T-helper 1 cell treated with Interleukin-12 subunit alpha and Interleukin-12 subunit beta and Interleukin-4 antibody, amounts not matched to agents 30 μg/mL and 1 μg/mL, for 36 hours (primary cell): ENCODE results near the gene CADPS.

Experiments used
- H3K27ac Mint-ChIP-seq: one replicate; pipeline ENCODE4 v1.8.0; 2021; ENCODE audit warnings: mild to moderate bottlenecking, mixed read lengths
- H3K27me3 Mint-ChIP-seq: one replicate; pipeline ENCODE4 v1.8.0; 2021; ENCODE audit warnings: low read depth, mixed read lengths
- H3K36me3 Mint-ChIP-seq: one replicate; pipeline ENCODE4 v1.8.0; 2021; ENCODE audit warnings: low read depth, mixed read lengths
- H3K4me1 Mint-ChIP-seq: one replicate; pipeline ENCODE4 v1.8.0; 2021; ENCODE audit warnings: low read depth, mixed read lengths
- H3K4me3 Mint-ChIP-seq: one replicate; pipeline ENCODE4 v1.8.0; 2021; ENCODE audit warnings: mild to moderate bottlenecking, moderate library complexity, mixed read lengths
- H3K9me3 Mint-ChIP-seq: one replicate; pipeline ENCODE4 v1.8.0; 2021; ENCODE audit warnings: mixed read lengths

The CADPS gene

DNA sequence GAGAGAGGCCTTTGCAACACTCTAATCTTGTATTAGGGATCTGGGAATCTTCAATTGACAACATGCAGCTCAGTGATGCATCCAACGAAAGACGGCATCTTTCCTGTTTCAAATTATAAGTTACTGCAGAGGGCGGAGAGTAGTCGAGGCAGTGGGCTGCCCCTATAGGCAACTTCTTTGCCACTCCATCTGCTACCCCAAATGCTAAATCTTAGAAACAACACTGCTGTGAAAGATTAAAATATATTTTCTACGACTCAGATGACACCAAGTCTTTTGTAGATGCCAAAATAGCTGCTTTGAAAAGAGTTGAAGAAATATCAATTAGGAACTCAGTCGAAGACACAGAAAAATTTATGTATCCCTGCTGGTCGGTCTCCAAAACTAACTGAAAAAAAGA is 340.9 kb downstream of the CADPS start:
- Mint-ChIP-seq H3K4me3 (no peak overlapping the region), H3K27me3 (no peaks in the 10 kb centered on the region), H3K9me3 (no peaks in the 10 kb centered on the region), H3K36me3 (no peaks in the 10 kb centered on the region), H3K27ac (no peak overlapping the region), H3K4me1 (no peaks in the 10 kb centered on the region)

DNA sequence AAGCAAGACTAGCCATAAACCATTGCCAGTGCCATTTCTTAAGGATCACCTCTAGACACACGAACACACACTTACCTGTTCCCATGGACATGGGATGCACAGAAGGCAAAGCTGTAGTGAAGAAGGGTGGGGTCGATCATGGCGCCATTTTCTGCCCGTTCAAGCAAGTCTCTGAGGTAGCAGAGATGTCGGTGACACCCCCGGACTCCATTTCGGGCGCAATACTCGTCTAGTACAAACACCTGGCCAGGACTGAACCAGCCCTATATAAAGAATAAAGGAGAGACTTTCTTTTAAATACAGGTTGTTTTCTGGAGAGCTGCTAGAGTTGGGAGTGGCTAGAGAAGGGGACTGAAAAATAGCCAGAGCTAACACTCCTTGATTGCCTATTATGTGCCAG is 342.4 kb downstream of the CADPS start:
- Mint-ChIP-seq H3K27ac (no peak overlapping the region), H3K36me3 (no peaks in the 10 kb centered on the region)

DNA sequence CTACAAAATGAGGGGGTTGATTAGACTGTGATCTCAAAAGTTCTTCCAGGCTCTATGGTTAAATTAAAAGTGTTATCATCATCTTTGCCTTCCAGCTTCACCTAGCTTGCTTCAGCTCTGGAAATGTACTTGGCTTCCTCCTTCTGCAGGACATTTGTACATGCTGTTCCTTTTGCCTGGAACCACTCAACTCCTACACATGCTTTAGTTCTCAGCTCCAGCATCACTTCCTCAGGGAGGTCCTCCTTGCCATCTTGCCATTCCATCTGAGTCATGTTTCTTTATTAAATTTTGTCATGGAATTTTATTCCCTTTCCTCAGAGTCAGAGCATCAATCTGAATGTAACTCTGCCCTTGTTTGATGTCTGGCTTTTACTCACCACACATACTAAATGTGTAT is 343.2 kb downstream of the CADPS start:
- Mint-ChIP-seq H3K27ac (no peak overlapping the region), H3K27me3 (no peaks in the 10 kb centered on the region), H3K36me3 (no peaks in the 10 kb centered on the region), H3K9me3 (no peaks in the 10 kb centered on the region), H3K4me1 (no peaks in the 10 kb centered on the region), H3K4me3 (no peak overlapping the region)

More for the DNA sequence above, 342.4 kb downstream of the CADPS start:
- no peaks in the 10 kb centered on the region for H3K4me1 Mint-ChIP-seq
- H3K4me3 Mint-ChIP-seq: no peak overlapping the region
- H3K27me3 Mint-ChIP-seq: no peaks in the 10 kb centered on the region
- H3K9me3 Mint-ChIP-seq: no peaks in the 10 kb centered on the region

DNA sequence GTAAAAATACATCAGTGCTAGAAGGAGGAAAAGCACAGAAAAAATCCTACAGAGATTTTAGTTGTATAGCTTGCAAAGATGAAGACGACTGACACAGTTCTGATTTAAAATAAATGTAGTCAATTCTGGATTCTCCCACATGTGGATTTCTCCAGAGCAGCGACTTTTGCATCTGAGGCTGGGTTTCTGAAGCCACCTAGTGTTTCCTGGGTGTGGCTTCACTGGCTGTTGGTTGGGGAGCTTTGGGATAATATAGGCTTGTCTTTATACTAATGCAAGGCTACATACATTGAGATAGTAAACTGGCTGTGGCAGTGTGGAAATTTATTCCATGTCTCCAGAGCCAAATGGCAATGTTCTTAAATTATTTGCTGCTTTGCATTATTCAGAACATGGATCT is 343.7 kb downstream of the CADPS start:
- Mint-ChIP-seq H3K4me3 (no peak overlapping the region), H3K4me1 (no peaks in the 10 kb centered on the region), H3K27ac (no peak overlapping the region), H3K9me3 (no peaks in the 10 kb centered on the region), H3K36me3 (no peaks in the 10 kb centered on the region), H3K27me3 (no peaks in the 10 kb centered on the region)

DNA sequence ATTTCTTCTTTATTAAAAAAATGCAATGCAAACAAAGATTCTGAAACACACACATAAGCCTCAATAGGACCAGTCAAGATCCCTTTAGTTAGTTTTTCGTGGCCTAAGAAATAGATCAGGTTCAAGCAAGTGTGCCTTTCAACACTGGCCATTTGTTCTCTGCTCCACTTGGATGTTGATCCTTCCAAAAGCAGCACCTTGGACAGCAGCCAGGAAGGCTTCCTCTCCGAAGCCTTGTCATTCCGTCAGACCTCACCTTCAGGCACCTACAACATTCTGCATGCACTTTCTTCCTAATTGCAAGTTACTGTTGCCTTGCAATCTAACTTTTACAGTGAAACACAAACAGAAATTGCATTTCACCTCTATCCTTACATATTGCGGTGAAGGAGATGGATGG is 346.0 kb downstream of the CADPS start:
- Mint-ChIP-seq H3K27ac (no peak overlapping the region), H3K36me3 (no peaks in the 10 kb centered on the region), H3K4me1 (no peaks in the 10 kb centered on the region), H3K4me3 (no peak overlapping the region), H3K9me3 (no peaks in the 10 kb centered on the region), H3K27me3 (no peaks in the 10 kb centered on the region)

DNA sequence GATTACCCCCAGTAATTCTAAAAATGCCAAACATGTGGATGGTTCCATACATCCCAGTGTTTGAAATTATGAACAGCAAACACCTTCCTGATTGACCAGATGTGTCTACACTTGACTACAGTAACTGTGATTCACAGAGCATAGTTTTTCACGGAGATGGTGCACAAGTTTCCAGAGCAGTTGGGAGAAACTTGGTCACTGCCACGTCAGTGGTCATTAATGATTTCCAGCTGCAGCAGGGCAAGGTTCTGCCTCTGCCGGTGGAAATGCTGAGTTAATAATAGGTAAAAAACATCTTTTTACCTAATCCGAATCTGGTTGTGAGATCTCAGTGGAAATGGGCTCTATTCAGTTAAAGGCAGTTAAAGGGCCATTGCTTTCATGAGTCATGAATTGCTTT is 347.7 kb downstream of the CADPS start:
- no peaks in the 10 kb centered on the region for H3K4me1 Mint-ChIP-seq
- no peaks in the 10 kb centered on the region for H3K36me3 Mint-ChIP-seq
- H3K9me3 Mint-ChIP-seq: no peaks in the 10 kb centered on the region
- H3K27ac Mint-ChIP-seq: no peak overlapping the region
- H3K4me3 Mint-ChIP-seq: no peak overlapping the region
- H3K27me3 Mint-ChIP-seq: no peaks in the 10 kb centered on the region

DNA sequence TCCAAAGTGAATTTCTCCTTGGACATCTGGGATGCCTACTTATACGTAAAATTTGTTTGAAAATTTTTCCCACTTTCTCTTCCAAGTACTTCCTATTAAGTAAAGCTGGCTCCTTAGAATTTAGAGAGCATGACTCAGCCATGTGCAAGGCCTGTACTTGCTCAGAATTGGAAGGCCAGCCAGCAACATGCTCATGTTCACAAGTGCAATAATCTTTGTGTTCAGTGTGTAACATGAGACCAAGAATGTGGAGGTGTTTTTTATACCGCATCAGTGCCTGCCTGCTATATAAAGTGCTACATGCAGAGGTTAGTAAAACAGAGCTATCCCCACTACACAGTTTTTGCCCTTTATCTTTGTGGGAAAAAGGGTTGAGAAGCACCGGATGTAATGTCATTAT is 349.9 kb downstream of the CADPS start:
- no peaks in the 10 kb centered on the region for H3K9me3 Mint-ChIP-seq
- no peaks in the 10 kb centered on the region for H3K36me3 Mint-ChIP-seq
- no peak overlapping the region for H3K4me3 Mint-ChIP-seq
- H3K27me3 Mint-ChIP-seq: no peaks in the 10 kb centered on the region
- no peak overlapping the region for H3K27ac Mint-ChIP-seq
- no peaks in the 10 kb centered on the region for H3K4me1 Mint-ChIP-seq

DNA sequence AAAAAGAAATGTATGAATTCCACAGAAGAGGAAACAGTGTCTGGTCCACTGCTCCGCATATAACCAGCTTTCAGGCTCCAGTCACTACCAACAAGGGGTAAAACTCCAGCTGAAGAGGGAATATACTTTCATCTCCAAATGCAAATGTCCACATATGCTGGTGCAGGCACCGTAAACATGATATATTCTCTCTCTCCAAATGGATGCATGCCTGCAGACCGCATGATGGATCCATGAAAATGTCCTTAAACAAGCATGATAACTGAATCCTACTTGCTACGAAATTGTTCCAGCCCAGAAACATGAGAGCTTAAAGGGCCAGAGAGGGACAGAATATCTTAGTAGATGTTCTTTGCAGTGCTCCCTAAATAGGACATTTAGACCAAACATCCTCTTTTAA is 351.5 kb downstream of the CADPS start:
- no peaks in the 10 kb centered on the region for H3K36me3 Mint-ChIP-seq
- H3K4me3 Mint-ChIP-seq: no peak overlapping the region
- H3K27ac Mint-ChIP-seq: no peak overlapping the region
- H3K4me1 Mint-ChIP-seq: no peaks in the 10 kb centered on the region
- no peaks in the 10 kb centered on the region for H3K9me3 Mint-ChIP-seq
- H3K27me3 Mint-ChIP-seq: no peaks in the 10 kb centered on the region

DNA sequence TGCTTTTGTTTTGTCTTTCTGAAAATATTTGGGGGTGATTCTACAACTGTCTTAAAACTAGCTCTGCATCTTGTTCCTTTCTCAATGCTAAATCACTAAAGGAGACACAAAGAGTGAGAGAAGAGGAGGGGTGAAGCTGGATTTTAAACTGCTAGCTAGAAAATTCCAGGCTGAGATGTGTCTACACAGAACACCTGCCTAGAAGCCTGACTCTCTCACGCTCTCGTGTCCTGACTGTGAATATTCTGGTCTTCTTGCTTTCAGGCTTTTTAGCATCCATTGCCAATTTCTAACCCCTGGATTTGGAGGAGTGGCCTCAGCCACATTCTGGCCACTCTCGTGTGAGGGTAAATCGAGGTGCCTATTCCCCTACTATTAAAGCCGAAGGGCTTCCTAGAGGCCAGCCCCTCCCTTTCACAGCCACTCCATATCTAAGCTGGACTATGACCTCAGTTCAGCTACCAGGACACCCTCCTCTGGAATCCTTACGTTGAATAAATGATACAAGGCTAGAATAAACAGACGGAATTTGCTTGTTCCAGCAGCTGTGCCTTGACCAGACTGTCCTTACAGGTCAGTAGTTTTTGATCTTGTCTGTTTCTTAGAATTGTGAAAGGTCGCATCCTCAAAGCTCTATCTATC is 353.6 kb downstream of the CADPS start:
- H3K36me3 Mint-ChIP-seq: no peaks in the 10 kb centered on the region
- no peaks in the 10 kb centered on the region for H3K4me1 Mint-ChIP-seq
- H3K27ac Mint-ChIP-seq: no peak overlapping the region
- no peaks in the 10 kb centered on the region for H3K9me3 Mint-ChIP-seq
- H3K4me3 Mint-ChIP-seq: no peak overlapping the region
- H3K27me3 Mint-ChIP-seq: no peaks in the 10 kb centered on the region

DNA sequence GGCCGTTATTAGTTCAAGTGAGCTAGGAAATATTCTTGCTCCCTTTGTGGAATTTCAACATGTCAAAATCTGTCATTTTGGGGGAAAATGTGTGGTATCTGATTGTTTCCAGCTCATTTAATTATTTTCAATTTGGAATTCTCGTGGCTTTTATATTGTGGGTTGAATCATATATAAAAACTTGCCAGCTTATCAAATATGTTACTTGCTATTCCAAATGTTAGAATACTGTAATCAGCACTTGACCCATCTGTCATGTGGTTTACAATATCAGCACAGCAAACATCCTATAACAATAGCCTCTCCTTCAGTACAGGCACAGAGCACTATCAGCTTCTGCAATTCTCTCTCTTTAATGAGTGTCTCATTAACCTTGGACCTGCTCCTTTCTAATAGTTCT is 371.7 kb downstream of the CADPS start:
- H3K9me3 Mint-ChIP-seq: no peaks in the 10 kb centered on the region
- H3K4me3 Mint-ChIP-seq: no peak overlapping the region
- H3K36me3 Mint-ChIP-seq: no peaks in the 10 kb centered on the region
- H3K4me1 Mint-ChIP-seq: no peaks in the 10 kb centered on the region
- H3K27me3 Mint-ChIP-seq: no peaks in the 10 kb centered on the region
- H3K27ac Mint-ChIP-seq: no peak overlapping the region

DNA sequence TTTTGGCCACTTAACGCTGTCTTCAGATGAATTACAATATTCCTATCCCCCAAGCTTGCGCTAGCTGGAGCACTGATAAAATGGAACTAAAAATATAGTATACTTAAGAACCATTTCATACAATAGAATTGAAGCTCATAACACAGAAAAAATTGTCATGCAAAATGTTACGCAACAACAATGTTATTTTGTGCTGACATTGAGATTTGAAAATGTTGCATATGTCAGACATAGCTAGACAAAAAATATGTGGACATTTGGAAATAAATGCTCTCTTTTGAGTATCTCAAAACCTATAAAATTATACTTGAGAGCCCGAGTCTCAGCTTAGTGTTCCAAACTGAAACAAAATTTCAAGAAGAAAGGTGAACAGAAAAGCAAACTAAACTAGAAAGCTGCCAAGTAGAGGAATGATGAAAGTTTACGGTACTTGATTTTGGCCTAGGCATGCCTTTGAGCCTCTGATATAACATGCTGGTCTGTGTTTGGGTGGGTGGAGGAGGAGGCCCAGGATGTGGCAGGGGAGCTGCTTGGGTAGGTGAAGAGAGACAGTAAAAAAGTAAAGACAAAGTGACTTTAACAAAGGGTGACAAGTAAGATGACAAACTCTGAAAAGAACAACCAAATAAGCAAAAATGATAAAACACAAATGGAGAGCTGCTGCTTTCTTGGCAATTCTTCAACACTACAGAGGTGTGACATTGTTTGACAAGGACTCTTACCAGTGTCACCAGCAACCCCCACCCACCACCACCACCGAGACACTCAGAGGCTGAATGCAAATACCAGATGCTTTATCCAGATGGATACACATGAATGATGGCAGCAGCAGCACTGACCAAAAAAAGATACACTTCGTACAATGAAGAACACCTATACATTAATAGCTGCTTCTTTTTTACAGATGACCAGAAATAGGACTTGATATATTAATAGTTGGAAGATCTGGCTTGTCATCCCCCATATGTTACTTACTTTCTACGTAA is 372.6 kb downstream of the CADPS start:
- H3K27me3 Mint-ChIP-seq: no peaks in the 10 kb centered on the region
- H3K36me3 Mint-ChIP-seq: no peaks in the 10 kb centered on the region
- no peak overlapping the region for H3K4me3 Mint-ChIP-seq
- H3K9me3 Mint-ChIP-seq: no peaks in the 10 kb centered on the region
- H3K27ac Mint-ChIP-seq: no peak overlapping the region
- no peaks in the 10 kb centered on the region for H3K4me1 Mint-ChIP-seq

DNA sequence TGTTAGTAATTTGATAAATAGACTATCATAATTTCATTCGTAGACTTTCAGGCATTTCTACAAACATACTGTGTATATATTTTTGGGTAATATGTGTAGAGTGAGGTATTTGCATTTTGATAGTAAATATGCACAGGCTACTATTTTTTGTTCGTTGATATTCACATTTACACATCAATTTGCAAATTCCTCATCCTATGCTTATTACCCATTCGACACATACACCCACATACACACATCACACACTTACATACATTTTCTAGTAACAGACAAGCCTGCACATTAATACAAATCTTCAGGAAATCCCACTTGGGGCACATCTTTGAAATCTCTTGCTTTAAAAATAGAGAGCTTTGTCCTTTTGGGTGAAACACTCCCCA is 373.9 kb downstream of the CADPS start:
- no peaks in the 10 kb centered on the region for H3K27me3 Mint-ChIP-seq
- H3K4me1 Mint-ChIP-seq: no peaks in the 10 kb centered on the region
- no peaks in the 10 kb centered on the region for H3K9me3 Mint-ChIP-seq
- H3K36me3 Mint-ChIP-seq: no peaks in the 10 kb centered on the region
- H3K27ac Mint-ChIP-seq: no peak overlapping the region
- no peak overlapping the region for H3K4me3 Mint-ChIP-seq

DNA sequence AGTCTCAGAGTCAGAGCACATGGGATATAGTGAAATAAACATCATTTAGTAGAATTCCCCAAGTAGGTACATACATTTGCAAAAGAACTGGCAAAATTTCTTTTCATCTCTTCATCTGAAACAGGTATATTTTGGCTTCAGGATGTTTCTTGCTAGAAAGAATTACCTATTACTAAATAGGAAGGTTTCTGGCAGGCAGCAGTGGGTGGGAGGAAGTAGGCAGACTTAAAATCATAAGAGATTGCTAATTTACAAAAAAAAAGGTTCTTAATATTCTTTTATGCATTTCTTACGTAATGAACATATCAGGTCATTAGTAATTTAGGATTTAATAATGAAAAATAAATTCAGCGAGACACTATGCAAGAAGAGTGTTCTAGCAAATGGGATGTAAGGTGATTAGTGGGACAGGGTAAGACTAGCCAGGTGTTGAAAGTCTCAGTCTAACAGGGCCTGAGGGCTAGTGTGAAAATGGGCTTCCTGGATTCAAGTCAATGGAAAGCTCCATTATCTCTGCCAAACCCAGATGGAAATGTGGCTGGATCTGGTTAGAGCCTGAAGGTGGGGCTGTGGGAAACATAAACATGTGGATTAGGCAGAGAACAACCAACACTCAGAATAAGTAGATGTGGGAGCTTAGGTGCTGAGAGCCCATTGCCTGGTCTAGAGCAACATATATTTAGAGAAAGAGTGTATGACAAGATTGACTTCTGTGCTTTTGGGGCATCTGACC is 374.5 kb downstream of the CADPS start:
- no peaks in the 10 kb centered on the region for H3K9me3 Mint-ChIP-seq
- no peaks in the 10 kb centered on the region for H3K36me3 Mint-ChIP-seq
- H3K27me3 Mint-ChIP-seq: no peaks in the 10 kb centered on the region
- H3K4me1 Mint-ChIP-seq: no peaks in the 10 kb centered on the region
- H3K4me3 Mint-ChIP-seq: no peak overlapping the region
- no peak overlapping the region for H3K27ac Mint-ChIP-seq

DNA sequence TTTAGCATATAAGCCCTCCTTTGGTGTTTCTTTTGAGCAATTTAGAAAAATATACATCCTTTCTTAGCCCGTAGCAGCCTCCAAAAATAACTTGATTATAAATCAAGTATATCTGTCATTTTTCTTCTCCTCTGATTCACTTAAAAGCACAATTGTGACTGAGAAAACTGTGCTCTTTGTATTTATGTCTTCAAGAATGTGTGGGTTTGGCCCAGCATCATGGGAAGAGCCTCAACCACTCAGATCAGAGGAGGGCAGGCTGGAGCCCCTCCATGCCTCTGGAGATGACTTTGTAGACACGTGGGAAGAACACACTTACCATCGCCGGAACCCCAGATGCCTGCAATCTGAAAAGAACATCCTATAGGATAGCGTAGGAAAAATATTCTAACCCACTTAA is 378.1 kb downstream of the CADPS start:
- Mint-ChIP-seq H3K4me1 (no peaks in the 10 kb centered on the region), H3K36me3 (no peaks in the 10 kb centered on the region), H3K9me3 (no peaks in the 10 kb centered on the region), H3K4me3 (no peak overlapping the region), H3K27ac (no peak overlapping the region), H3K27me3 (no peaks in the 10 kb centered on the region)

DNA sequence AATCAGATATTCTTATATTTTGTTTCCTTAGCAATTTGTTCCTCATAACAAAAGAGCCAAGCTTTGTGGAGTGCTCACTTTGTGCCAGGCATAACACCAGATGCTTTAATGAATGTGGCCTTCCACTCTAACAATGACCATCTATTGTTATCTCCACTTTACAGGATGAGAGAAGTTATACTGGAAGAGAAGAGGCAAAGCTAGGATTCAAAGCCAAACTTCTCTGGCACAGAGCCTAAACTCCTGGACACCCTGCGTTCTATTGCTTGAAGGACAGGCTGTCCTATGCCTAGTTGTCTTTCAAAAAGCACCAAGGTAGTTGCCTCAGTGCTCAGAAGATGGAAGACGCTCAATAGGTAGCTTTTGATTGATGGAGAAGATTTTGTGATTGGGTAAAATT is 378.7 kb downstream of the CADPS start:
- Mint-ChIP-seq H3K27me3 (no peaks in the 10 kb centered on the region), H3K4me3 (no peak overlapping the region), H3K36me3 (no peaks in the 10 kb centered on the region), H3K4me1 (no peaks in the 10 kb centered on the region), H3K27ac (no peak overlapping the region), H3K9me3 (no peaks in the 10 kb centered on the region)
